Ascending aorta (tissue), 2 donors: Measurements from ENCODE around the gene VMAC. TPM values are rescaled to one million over a fixed set of nuclear protein-coding genes. Genes with fewer than 3 reads are reported as not detected.

Experiments used
- DNase-seq, 2 donors: peaks; one replicate each; pipeline ENCODE4 v3.0.0-alpha.2; 2019; ENCODE audit warnings: low spot score in 2 of 2
- H3K27ac ChIP-seq, 2 donors: fragments of 200-600 bp; sonication (generic); one replicate each; pipeline ENCODE4 v1.5.1; 2016 to 2017; ENCODE audit warnings: mild to moderate bottlenecking in 1 of 2
- H3K27me3 ChIP-seq: fragments of 200-600 bp; sonication (generic); one replicate; pipeline ENCODE4 v1.5.1; 2017
- H3K36me3 ChIP-seq, 2 donors: fragments of 200-600 bp; sonication (generic); one replicate each; pipeline ENCODE4 v1.5.1; 2016
- H3K4me1 ChIP-seq, 2 donors: fragments of 200-600 bp; sonication (generic); one replicate each; pipeline ENCODE4 v1.5.1; 2016 to 2017; ENCODE audit warnings: mild to moderate bottlenecking in 1 of 2
- H3K4me3 ChIP-seq, 2 donors: fragments of 200-600 bp; sonication (generic); one replicate each; pipeline ENCODE4 v1.5.1; 2016 to 2017; ENCODE audit warnings: mild to moderate bottlenecking in 1 of 2
- H3K9me3 ChIP-seq, 2 donors: fragments of 200-600 bp; sonication (generic); one replicate each; pipeline ENCODE4 v1.5.1; 2016
- intact Hi-C: fragments of 100-400 bp; cut with DNase I; formaldehyde crosslinking; loops from one replicate; pipeline ENCODE4 v1.15.1; 2023
- total RNA-seq: library from RNA; depleted of rRNA; stranded (reverse); fragments of >200 nt; gene quantifications from one replicate; pipeline ENCODE4 v1.1.0, GENCODE V29; 2016
- TF ChIP-seq, protein P1 (sequence below), 3 experiments: fragments of 200-600 bp in 2 of 3; fragments of 450-650 bp in 1 of 3; sonication (generic) in 2 of 3; IDR thresholded peaks; one replicate each; pipeline ENCODE4 v1.5.1; 2016 to 2019; ENCODE audit warnings: antibody characterized with exemption in 3 of 3, mild to moderate bottlenecking in 1 of 3, moderate library complexity in 1 of 3

The VMAC gene
- total RNA-seq, 1 donor from 2014 or later = 15.2 TPM

DNA sequence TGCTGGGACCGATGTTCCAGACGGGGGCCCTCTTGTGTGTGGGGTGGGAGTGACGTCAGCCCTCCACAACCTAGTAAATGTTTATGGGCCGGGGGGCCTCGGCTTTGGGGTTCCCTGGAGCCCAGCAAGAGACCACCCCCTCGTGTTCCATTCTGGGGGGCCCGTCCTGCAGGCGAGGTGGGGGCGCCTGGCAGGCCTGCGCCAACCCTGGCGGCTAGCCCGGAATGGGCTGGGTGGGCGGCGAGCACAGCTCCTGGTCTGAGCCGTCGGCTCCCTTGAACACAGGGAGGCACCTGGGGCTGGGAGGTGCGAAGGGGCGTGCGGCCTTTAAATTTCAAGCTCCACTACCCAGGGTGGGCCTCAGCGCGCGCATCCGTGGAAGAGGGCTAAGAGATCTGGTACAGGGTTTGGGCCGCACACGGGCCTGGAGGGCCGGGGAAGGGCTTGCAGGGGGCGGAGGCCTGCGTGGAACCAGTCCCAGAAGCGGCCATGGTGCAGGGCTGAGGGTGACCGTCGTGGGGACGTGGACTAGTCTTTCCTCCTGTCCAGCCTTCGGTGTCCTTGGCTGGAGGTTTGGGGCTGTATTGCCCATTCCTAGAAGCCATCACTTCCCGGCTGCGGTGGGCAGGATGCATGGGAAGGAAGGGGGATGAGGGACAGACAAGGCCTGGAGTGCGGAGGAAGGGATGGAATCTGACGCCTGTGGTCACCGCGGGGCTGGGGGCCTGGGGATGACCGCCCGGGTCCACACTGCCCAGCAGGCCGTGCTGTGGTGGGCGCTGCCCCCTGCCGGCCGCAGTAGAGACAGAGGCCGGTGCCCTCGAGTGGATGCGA, 12.5 kb upstream of the VMAC start:
- intact Hi-C loops = no loop called here
- H3K27ac ChIP-seq = no peak overlapping the region
- no peak overlapping the region for H3K4me3 ChIP-seq
- TF ChIP-seq, protein P1, sequence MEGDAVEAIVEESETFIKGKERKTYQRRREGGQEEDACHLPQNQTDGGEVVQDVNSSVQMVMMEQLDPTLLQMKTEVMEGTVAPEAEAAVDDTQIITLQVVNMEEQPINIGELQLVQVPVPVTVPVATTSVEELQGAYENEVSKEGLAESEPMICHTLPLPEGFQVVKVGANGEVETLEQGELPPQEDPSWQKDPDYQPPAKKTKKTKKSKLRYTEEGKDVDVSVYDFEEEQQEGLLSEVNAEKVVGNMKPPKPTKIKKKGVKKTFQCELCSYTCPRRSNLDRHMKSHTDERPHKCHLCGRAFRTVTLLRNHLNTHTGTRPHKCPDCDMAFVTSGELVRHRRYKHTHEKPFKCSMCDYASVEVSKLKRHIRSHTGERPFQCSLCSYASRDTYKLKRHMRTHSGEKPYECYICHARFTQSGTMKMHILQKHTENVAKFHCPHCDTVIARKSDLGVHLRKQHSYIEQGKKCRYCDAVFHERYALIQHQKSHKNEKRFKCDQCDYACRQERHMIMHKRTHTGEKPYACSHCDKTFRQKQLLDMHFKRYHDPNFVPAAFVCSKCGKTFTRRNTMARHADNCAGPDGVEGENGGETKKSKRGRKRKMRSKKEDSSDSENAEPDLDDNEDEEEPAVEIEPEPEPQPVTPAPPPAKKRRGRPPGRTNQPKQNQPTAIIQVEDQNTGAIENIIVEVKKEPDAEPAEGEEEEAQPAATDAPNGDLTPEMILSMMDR (IDR thresholded peaks at IDR 0.05) = peak in 2 of 3 experiments; percentile 42 to 51
- H3K36me3 ChIP-seq = peaks cover 19% of the 10 kb centered on the region in 2 donors
- no peak for DNase-seq
- H3K27me3 ChIP-seq = no peaks in the 10 kb centered on the region
- peaks cover 8 to 27% of the 10 kb centered on the region in 2 donors for H3K4me1 ChIP-seq
- no peaks in the 10 kb centered on the region for H3K9me3 ChIP-seq

DNA sequence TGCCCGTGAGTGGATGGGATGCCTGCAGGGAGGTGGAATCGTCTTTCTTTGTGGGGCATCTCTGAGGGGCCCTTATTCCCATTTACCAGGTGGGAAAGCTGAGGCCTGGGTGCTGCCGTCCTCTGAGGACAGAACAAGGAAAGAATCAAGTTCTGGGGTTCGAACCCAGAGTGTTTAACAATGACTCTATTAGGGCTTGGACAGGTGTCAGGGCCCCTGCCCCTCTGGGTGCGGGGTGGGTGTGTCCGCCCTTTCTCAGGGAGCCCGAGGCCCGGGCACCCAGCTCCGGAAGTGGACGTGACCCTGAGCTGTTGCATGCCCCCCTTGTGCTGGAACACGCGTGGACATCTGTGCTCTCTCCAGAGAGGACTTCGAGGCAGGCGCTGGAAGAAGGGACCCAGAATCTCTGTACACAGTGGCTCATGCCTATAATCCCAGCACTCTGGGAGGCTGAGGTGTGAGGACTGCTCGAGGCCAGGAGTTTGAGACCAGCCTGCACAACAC, 11.8 kb upstream of the VMAC start:
- intact Hi-C loops = no loop called here
- H3K9me3 ChIP-seq = no peaks in the 10 kb centered on the region
- peaks cover 19% of the 10 kb centered on the region in 2 donors for H3K36me3 ChIP-seq
- TF ChIP-seq, protein P1 (IDR thresholded peaks at IDR 0.05) = no peak
- H3K27me3 ChIP-seq = no peaks in the 10 kb centered on the region
- no peak overlapping the region for H3K27ac ChIP-seq
- peaks cover 8 to 27% of the 10 kb centered on the region in 2 donors for H3K4me1 ChIP-seq
- no peak for DNase-seq
- no peak overlapping the region for H3K4me3 ChIP-seq

DNA sequence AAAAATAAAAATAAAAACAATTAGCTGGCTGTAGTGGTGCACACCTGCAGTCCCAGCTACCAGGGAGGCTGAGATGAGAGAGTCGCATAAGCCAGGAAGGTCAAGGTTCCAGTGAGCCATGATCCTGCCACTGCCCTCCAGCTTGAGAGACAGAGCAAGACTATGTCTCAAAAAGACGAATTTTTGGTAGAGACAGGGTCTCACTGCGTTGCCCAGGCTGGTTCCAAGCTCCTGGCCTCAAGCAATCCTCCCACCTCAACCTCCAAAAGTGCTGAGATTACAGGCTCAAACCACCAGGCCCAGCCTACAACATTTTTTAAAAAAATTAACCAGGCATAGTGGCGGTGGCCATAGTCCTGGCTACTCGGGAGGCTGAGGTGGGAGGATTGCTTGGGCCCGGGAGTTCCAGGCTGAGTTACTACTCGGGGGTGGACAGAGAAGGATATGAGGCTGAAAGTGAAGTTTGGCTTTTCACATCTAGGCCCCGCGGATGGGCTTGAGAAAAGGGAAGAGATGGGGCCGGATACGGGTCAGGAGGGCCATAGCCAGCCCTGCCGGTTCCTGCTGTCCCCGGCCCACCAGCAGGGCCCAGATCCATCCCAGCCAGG, 11.3 kb upstream of the VMAC start:
- H3K36me3 ChIP-seq = peaks cover 19% of the 10 kb centered on the region in 2 donors
- H3K4me1 ChIP-seq = peaks cover 8 to 27% of the 10 kb centered on the region in 2 donors
- H3K27me3 ChIP-seq = no peaks in the 10 kb centered on the region
- no peak for DNase-seq
- H3K4me3 ChIP-seq = peak overlapping the region in 1 of 2 donors; percentile 2
- H3K9me3 ChIP-seq = no peaks in the 10 kb centered on the region
- intact Hi-C loops = no loop called here
- TF ChIP-seq, protein P1 (IDR thresholded peaks at IDR 0.05) = no peak
- H3K27ac ChIP-seq = peak overlapping the region; percentile 17 to 62

DNA sequence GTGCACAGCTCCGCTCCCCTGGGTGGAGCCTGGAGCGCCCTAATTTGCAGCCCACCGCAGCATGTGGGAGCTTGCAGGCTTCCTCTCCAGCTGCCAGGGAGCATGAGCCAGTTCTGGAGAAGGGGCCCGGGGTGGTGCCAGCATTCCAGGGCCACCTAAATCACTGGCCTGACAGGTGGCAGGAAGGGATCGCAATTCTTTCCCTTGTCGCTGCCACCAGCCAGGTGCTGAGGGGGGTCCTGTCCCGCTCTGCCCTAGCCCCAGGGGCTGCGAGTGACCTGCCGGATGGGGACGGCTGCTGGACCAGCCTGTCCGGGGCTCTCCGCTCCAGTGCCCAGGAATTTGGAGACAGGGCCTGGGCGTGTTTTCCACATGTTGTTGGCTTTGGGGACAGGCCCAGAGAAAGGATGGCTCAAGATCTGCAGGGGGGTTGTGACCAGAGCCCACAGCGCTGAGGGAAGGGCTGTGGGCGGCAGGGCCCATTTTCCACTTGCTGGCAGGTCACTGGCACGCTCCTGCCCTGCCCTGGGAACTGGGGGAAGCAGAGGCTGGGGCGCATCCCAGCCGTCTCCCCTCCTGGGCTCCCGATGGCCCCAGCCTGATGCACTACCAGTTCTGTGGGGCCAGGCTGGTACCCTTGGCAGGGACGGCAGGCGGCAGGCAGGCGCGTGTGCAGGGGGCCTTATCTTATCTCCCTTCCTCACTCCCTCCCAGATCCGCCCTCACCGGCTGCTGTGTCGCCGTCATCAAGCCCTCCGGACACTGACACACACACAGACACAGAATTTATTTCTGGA, 10.6 kb upstream of the VMAC start:
- Histone ChIP-seq H3K27me3 (no peaks in the 10 kb centered on the region), H3K4me1 (peaks cover 8 to 27% of the 10 kb centered on the region in 2 donors), H3K27ac (peak overlapping the region; percentile 61 to 62), H3K9me3 (no peaks in the 10 kb centered on the region), H3K4me3 (peak overlapping the region; percentile 12 to 14), H3K36me3 (peaks cover 19% of the 10 kb centered on the region in 2 donors)
- intact Hi-C loops = no loop called here
- DNase-seq = peak in 1 of 2 donors; percentile 76
- TF ChIP-seq, protein P1 (IDR thresholded peaks at IDR 0.05) = no peak

DNA sequence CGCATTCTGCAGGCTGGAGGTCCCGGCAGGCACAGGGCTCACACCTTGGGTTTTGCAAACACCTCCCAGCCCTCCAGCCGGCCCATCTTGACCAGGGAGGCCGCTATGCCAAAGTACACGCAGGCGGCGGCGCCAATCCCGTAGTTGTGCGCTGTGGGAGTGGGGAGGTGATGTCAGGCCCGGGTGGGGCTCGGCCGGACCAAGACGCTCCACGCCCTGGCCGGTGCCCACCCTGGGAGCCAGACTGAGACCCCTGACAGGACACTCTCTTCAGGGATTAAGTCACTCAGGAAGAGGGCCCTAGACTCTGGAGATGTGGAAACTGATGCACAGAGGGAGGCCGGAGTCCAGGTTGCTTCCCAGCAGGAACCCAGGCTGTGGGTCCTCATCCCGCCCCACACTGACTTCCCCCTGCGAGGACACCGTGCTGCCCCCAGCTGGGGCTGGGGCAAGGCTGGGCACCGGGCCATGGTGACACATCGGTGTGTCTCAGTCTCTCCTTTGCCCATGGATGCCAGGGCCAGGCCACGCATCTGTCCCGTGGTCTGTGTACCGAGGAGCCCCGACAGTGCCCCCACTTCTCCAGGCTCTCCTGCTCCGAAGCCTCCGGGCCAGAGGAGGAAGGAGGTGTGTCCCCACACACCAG, 9.8 kb upstream of the VMAC start:
- Histone ChIP-seq H3K27me3 (no peaks in the 10 kb centered on the region), H3K36me3 (peaks cover 19% of the 10 kb centered on the region in 2 donors), H3K4me1 (peaks cover 8 to 27% of the 10 kb centered on the region in 2 donors), H3K27ac (peak overlapping the region; percentile 61 to 62), H3K4me3 (peak overlapping the region; percentile 12 to 14), H3K9me3 (no peaks in the 10 kb centered on the region)
- intact Hi-C loops = no loop called here
- TF ChIP-seq, protein P1 (IDR thresholded peaks at IDR 0.05) = no peak
- DNase-seq = no peak
